Activated effector memory CD4-positive, alpha-beta T cell treated with Interleukin-2 at 50 U/mL for 16 hours (primary cell): Measurements from ENCODE around the gene MTARC2.
"Not testable (repeated sequence)": the region's sequence is repeated elsewhere in the genome, so short reads cannot be mapped to it uniquely, and the experiment has no call there.

Source experiments
- DNase-seq: peaks from one replicate; pipeline ENCODE4 v3.0.0-alpha.2; 2020

Gene MTARC2

DNA sequence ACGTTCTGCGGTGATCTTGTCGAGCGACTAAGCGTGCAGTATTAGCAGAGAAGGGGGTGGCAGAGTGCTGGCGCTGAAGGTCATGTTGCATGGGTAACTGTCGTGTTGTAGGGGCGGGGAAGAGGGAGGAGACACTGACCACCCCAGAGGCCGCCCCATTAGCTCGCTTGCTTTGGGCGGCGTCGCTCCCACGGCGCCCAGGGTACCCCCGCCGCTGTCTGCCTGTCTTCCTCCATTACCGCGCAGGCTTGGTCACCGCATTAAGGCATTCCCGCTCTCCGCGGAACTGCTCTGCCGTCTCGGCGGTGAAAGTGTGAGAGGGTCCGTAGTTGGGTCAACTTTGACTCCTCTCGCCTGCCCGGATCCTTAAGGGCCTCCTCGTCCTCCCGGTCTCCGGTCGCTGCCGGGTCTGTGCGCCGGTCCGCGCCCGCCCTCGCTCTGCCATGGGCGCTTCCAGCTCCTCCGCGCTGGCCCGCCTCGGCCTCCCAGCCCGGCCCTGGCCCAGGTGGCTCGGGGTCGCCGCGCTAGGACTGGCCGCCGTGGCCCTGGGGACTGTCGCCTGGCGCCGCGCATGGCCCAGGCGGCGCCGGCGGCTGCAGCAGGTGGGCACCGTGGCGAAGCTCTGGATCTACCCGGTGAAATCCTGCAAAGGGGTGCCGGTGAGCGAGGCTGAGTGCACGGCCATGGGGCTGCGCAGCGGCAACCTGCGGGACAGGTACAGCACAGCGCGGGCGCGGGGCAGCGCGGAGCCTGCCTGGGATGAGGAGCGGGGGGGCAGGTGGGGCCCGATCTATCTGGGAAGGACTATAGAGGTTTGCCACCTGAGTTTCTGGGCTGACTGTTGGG lies at the start of gene MTARC2:
Gene MTARC2 (plus strand): TSS at position 234 of the 846 bp plus-strand sequence. CDS start 210 bp downstream, at position 444.
- no peak for DNase-seq

GRCh38 chr1:220698607-220699016 lies 49.5 kb upstream of the MTARC2 start:
- DNase-seq: no peak

DNA sequence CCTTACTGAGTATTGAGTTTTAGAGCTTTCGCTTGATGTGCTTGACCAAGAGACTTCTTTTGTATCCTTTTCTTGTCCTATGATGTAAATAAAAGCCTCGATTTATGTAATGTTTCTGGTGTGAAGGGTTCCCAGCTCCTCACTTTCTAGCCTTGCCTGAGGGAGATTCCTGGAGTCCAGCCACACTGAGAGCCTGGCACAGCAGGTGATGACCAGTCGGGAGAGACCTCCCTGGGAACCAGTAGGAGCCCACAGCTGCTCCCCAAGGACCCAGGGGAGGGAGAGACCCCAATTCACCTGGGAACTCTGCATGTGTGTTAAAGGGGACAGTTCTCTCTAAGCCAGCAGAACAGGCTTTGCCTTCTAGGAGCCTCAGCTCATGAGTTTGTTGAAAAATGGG lies 49.1 kb upstream of the MTARC2 start:
- DNase-seq: no peak

- no peak for DNase-seq
Measured at GRCh38 chr1:220700556-220701179, 47.5 kb upstream of the MTARC2 start.

DNA sequence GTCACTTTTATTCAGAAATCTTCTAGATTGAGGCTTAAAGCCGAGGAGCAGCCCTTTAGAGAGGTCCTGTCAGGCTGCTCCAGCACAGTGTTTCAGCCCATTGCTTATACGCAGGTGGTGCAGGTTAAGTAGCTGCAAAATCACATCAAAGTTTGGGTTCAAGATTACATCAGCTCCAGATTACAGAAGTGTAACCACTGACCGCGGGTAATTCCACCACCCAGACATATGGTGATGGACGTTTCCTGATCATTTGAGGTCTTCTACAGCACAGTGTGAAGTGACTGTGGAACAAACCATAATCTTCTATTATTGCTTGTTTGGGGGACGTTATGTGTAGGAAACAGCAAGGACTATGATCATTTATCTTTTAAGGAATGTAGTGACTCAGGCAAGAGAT lies 46.1 kb upstream of the MTARC2 start:
- DNase-seq: no peak

DNA sequence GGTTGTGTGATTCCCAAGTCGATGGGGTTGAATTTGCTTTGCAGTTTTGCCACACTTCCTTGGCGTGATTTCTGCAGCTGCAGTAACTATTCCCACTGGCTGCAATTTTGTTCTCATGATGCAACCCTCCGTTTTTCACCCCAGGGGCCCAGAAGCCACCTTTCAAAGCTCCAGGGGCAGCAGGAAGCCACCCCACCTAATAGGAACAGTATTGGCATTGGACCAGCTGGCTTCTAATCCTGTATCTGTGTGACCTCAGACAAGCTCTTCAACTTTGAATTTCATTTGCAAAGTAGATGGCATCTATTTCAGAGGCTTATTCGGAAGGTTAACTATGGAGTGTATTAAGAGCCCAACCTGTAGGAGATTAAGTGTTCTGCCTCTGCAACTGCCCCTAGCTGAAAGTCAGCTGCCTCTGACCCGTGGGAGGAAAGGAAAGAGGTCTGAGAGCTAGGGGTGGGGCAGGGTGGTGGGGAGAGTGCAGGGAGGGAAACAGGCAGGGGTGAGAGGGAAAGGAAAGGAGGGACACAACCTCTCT lies 45.3 kb upstream of the MTARC2 start:
- DNase-seq: no peak

GRCh38 chr1:220703305-220703704 lies 44.8 kb upstream of the MTARC2 start:
- DNase-seq: no peak

GRCh38 chr1:220705782-220706181 lies 42.3 kb upstream of the MTARC2 start:
- DNase-seq: no peak

DNA sequence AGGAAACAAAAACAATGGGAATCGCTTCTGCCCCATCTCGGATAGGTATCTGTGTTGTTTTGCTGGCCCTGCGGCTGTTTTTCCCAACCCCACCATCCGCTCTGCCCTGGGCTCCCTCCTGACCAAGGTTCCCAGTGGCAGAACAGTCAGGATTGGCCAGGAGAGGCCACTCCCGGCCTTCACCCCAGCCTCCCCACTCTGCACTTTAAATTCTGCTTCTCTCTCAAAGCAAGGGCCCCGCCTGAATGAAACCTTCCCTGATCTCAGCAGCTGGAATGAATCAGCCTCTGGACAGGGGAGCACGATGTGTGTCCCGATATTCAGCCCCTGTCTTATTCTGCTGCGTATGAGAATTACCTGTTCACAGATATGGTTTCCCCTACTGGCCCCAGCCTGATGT lies 41.6 kb upstream of the MTARC2 start:
- DNase-seq: no peak

GRCh38 chr1:220707160-220707559 lies 41.0 kb upstream of the MTARC2 start:
- no peak for DNase-seq

DNA sequence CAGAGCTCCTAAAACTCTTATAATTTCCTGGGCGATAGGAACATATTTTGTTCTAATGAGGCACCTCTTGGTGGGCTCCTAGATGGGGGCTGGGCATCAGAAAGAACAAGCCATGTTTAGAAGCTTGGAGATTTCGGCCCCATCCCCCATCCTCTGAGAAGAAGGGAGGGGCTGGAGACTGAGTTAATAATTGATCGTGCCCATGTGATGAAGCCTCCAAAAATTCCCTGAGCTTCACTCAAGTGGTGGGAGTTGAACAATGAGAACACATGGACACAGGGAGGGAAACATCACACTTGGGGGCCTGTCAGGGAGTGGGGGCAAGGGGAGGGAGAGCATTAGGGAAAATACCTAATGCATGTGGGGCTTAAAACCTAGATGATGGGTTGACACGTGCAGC lies 39.9 kb upstream of the MTARC2 start:
- no peak for DNase-seq

DNA sequence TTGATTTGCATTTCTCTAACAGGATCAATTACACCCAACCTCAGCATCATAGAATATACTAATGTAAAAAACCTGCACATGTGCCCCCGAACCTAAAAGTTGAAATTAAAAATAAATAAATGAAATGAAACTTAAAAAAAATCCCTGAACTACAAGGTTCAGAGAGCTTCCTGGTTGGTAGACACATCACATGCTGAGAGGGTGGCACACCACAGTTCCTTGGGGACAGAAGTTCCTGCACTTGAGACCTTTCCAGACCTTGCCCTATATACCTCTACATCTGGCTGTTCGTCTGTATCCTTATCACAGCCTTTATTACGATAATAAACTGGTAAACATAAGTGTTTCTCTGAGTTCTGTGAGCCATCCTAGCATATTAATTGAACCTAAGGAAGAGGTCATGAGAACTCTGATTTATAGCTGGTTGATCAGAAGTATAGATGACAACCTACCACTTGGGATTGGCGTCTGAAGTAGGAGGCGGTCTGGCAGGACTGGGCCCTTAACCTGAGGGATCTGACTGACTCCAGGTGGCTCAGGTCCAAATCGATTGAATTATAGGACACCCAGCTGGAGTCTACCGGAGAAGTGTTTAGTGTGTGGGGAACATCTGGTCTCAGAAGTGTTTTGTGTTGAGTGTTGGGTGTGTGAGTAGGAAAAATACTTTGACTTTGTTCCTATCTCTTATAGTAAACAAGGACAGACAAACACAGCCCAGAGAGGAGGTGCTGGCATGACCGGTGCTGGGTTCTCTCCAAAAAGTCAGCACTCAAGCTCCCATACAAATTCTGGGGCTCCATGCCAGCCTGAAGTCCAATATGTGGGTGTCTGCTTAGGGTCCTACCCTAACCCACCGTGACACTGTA lies 39.0 kb upstream of the MTARC2 start:
- DNase-seq: no peak

GRCh38 chr1:220710333-220710732 lies 37.8 kb upstream of the MTARC2 start:
- DNase-seq: no peak

- no peak for DNase-seq
Measured at GRCh38 chr1:220711056-220711809, 36.9 kb upstream of the MTARC2 start.

- not testable (repeated sequence) for DNase-seq
Measured at GRCh38 chr1:220715986-220716385, 32.1 kb upstream of the MTARC2 start.

DNA sequence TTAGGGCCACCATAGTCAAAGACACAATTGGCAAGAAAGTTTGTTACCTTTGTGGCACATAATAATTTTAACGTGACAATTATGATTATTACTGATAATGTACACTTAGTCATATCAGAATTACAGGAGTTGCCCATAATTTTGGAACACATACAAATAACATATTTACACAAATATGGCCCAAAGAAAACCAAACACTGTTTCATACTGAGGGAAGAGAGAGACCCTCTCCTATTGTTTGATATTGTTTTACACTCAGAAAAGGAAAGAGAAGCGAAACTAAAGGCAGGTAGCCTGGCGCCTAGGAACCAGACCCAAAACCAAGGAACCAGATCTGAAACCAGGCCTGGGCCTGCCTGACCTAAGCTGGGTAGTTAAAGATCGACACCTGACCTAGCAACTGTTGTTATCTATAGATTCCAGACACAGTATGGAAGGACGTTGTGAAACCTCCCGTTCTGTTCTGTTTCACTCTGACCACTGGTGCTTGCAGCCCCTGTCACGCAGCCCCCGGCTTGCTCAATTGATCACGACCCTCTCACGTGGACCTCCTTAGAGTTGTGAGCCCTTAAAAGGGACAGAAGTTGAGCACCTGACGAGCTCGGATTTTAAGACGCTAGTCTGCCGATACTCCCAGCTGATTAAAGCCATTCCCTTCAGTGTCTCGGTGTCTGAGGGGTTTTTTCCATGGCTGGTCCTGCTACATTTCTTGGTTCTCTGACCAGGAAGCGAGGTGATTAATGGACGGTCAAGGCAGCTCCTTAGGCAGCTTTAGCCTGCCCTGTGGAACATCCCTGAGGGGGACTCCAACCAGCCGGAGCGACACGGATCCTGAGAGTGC lies 30.1 kb upstream of the MTARC2 start:
- DNase-seq: no peak

DNA sequence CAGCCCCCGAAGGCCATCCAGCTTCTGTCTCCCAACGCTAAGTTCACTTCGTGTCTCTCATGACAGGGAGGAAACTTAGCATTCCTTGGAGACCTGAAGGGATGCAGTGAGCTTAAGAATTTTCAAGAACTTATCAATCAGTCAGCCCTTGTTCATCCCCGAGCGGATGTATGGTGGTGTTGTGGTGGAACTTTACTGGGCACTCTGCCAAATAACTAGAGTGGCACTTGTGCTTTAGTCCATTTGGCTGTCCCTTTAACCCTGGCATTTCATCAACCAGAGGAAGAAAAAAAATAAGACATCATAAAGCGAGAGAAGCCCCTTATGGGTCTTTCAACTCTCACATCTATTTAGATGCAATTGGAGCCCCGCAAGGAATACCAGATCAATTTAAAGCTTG lies 26.9 kb upstream of the MTARC2 start:
- not testable (repeated sequence) for DNase-seq

DNA sequence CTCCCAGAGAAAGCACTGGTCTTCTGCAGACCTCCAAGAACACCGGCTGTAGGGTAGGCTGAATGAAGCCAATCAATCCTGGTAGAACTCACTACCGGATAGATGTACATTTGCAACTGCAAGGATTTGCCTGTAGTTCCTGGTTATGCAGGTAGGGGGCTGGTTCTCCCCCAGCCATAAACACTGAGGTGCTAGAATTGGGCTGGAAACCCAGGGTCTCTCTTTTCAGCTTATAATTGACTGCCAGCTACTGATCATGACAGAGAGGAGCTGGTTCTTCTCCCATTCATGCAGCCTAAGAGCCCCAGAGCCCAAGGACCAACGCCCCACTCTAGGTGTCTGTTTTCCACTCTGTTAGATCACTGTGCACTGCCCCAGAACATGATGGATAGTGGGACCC lies 21.5 kb upstream of the MTARC2 start:
- no peak for DNase-seq

- DNase-seq: no peak
Measured at GRCh38 chr1:220727519-220727918, 20.6 kb upstream of the MTARC2 start.

- DNase-seq: no peak
Measured at GRCh38 chr1:220730486-220730885, 17.6 kb upstream of the MTARC2 start.

GRCh38 chr1:220732137-220732536 lies 16.0 kb upstream of the MTARC2 start:
- DNase-seq: no peak
